D721Med (cell line): ENCODE measurements around the gene MCUB.
A peak's percentile ranks its signal among the peaks of the same experiment; 100 is the strongest.

Experiments
- DNase-seq: peaks from one replicate; pipeline ENCODE4 v3.0.0; 2011; ENCODE audit warnings: low spot score; ENCODE audit not compliant: insufficient read length
- FAIRE-seq: peaks from 2 replicates; lab custom pipeline; 2011; peaks lifted over from hg19 to GRCh38; lab: Jason Lieb, UNC
- TF ChIP-seq, protein P1 (sequence below): IDR thresholded peaks from 2 replicates; pipeline ENCODE4 v1.5.1; 2012; ENCODE audit warnings: mild to moderate bottlenecking, control low read depth; ENCODE audit not compliant: insufficient read depth; ENCODE audit errors: missing control alignments

MCUB gene

GRCh38 chr4:109562457-109563239, 2.6 kb downstream of the MCUB start:
- no peak for FAIRE-seq
- DNase-seq = no peak
- TF ChIP-seq, protein P1, sequence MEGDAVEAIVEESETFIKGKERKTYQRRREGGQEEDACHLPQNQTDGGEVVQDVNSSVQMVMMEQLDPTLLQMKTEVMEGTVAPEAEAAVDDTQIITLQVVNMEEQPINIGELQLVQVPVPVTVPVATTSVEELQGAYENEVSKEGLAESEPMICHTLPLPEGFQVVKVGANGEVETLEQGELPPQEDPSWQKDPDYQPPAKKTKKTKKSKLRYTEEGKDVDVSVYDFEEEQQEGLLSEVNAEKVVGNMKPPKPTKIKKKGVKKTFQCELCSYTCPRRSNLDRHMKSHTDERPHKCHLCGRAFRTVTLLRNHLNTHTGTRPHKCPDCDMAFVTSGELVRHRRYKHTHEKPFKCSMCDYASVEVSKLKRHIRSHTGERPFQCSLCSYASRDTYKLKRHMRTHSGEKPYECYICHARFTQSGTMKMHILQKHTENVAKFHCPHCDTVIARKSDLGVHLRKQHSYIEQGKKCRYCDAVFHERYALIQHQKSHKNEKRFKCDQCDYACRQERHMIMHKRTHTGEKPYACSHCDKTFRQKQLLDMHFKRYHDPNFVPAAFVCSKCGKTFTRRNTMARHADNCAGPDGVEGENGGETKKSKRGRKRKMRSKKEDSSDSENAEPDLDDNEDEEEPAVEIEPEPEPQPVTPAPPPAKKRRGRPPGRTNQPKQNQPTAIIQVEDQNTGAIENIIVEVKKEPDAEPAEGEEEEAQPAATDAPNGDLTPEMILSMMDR = no peak

DNA sequence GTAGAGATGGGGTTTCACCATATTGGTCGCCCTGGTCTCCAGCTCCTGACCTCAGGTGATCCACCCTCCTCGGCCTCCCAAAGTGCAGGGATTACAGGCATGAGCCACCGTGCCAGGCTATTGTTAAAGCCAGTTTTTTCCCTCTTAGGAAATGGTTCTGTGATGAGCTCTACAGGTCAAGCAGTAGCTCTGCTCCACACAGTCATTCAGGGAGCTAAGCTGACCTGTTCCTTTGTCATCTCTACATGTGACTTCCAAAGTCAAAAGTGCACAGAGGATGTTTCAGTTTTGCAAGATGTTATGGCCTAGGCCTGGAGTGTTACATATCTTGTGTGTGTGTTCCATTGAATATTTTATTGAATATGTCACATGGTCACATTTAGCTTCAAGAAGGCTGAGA, 11.4 kb downstream of the MCUB start:
- FAIRE-seq = no peak
- DNase-seq = no peak
- TF ChIP-seq, protein P1 = no peak

DNA sequence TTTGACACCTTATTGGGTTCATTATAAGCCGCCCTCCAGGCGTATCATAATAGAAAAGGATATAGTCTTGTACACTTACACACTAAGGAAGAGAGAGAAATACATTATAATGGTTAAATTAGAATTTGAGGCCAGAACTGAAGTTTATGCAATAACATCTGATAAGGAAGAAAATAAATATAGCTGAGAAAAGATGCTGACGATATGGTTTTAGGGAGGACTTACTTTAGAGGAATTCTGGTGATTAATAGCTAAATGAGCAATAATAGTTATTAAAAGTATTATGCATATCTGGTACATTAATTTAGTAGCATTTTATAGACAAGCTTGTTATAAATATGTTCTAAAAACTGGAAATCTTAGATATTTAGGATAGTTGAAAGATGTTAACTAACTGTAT, 12.1 kb downstream of the MCUB start:
- TF ChIP-seq, protein P1 = no peak
- FAIRE-seq (no peak), DNase-seq (no peak)

DNA sequence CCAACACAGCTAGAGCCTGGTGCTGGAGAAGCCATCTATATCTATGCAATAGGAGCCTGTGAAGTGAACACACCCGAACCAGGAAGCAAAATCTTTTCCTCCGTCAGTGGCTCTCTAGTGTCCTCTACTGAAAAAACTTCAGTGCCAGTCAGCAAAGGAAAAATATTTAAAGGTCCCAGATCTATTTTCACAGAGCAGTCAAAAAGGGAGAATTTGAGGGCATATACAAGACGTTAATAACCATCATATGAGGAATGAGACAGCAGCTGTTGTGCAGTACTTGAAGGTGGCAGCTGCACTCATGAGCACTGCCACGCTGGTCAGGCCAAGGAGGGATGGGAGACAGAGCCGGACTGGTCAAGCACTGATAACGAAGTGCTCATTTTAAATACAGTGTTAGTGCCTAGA, 14.4 kb downstream of the MCUB start:
- no peak for FAIRE-seq
- DNase-seq = no peak
- TF ChIP-seq, protein P1 = peak; percentile 9

GRCh38 chr4:109574931-109575804, 15.1 kb downstream of the MCUB start:
- TF ChIP-seq, protein P1 = no peak
- DNase-seq = no peak
- FAIRE-seq = no peak

DNA sequence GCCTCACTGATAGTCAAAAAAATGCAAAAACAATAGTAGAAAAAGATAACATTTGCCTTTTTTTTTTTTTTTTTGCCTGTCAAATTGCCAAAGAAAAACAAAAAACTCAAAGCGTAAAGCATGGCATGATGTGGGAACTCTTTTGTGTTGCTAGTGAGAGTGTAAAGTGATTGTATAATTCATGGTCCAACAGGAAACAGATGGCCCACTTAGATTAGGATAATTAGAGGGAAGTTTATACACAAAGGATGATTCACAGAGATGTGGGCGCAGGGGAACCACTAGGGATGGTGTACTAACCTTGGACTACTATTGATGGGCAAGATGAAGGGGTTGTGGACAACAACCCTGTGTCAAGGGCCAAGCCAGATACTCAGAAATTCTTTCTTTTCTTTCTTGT, 16.4 kb downstream of the MCUB start:
- FAIRE-seq (no peak), DNase-seq (no peak)
- TF ChIP-seq, protein P1 = no peak
